Epithelial cell of esophagus (primary cell): ENCODE measurements around the gene MTA3.
A peak's percentile ranks its signal among the peaks of the same experiment; 100 is the strongest.

Experiments
- DNase-seq: peaks from one replicate; pipeline ENCODE4 v3.0.0; 2010; ENCODE audit warnings: low read depth
- H3K4me3 ChIP-seq: 2 replicates; pipeline ENCODE4 v1.5.1; 2011; ENCODE audit warnings: mild to moderate bottlenecking, low read length, control low read depth
- TF ChIP-seq, protein P1 (sequence below): IDR thresholded peaks from 2 replicates; pipeline ENCODE4 v1.5.1; 2011; ENCODE audit warnings: low read depth, mild to moderate bottlenecking, low read length, control low read depth, inconsistent platforms; ENCODE audit not compliant: insufficient read depth; ENCODE audit errors: missing control alignments

Gene MTA3

DNA sequence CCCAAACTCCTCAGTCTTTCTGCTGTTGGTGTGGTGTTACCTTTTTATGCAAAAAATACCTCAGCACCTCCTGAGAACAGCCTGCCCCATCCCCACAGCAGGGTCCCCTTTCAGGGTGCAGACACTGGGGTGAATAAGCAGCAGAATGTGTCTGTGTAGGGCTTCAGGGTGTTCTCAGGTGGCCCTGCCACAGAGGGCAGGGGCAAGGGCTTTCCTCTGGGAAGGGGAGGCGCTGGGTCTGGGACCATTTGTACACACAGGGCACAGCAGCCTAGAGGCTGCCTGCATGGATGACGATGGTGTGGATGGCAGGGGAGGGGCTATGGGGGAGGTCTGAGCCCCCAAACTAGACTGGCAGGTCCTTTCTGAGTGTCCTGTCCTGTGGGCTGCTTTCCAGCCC, 221.3 kb downstream of the MTA3 start:
- no peak overlapping the region for H3K4me3 ChIP-seq
- DNase-seq, result no peak
- TF ChIP-seq, protein P1, sequence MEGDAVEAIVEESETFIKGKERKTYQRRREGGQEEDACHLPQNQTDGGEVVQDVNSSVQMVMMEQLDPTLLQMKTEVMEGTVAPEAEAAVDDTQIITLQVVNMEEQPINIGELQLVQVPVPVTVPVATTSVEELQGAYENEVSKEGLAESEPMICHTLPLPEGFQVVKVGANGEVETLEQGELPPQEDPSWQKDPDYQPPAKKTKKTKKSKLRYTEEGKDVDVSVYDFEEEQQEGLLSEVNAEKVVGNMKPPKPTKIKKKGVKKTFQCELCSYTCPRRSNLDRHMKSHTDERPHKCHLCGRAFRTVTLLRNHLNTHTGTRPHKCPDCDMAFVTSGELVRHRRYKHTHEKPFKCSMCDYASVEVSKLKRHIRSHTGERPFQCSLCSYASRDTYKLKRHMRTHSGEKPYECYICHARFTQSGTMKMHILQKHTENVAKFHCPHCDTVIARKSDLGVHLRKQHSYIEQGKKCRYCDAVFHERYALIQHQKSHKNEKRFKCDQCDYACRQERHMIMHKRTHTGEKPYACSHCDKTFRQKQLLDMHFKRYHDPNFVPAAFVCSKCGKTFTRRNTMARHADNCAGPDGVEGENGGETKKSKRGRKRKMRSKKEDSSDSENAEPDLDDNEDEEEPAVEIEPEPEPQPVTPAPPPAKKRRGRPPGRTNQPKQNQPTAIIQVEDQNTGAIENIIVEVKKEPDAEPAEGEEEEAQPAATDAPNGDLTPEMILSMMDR, result no peak

DNA sequence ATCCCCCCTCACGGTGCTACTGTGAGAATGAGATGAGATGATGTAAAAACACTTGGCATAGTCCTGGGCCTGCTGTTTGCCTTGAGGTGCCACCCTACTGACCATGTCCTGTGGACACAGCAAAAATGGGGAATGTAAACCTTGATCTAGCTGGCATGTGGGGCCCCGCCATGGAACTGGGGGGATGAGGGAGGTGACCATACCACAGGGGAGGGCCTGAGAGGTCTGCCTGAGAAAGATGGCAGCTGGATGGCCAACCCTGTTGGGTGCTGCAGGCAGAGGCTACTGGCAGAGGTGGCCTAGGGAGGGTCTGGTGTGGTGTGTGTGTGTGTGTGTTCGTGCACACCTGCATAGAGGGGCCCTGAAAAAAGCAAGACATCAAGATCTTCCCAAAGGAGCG, 223.2 kb downstream of the MTA3 start:
- no peak for DNase-seq
- TF ChIP-seq, protein P1, result no peak
- no peak overlapping the region for H3K4me3 ChIP-seq

DNA sequence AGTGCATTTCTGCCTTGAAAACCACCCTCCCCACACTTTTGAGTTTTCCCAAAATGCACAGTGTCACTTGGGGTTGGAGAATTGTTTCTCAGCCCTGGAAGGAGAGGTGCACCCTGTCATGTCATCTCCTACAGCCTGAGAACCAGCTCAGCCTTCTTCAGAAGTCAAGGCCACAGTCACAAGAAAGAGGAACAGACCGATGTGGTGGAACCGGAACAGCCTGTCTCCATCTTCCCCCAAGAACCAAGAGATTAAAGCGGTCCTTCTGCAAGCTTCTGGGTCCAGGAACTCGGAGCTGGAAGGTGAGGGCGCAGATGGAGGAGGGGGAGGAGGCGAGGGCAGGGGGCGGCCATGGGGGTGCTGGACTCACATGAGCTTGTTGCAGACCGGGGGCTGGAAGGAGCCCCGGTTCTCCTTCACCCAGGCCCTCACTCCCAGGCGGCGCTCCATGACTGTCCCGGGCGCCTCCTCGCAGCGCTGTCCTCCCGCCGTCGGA, 223.7 kb downstream of the MTA3 start:
- TF ChIP-seq, protein P1, result no peak
- DNase-seq, result peak; percentile 32
- peak overlapping the region; percentile 36 for H3K4me3 ChIP-seq

DNA sequence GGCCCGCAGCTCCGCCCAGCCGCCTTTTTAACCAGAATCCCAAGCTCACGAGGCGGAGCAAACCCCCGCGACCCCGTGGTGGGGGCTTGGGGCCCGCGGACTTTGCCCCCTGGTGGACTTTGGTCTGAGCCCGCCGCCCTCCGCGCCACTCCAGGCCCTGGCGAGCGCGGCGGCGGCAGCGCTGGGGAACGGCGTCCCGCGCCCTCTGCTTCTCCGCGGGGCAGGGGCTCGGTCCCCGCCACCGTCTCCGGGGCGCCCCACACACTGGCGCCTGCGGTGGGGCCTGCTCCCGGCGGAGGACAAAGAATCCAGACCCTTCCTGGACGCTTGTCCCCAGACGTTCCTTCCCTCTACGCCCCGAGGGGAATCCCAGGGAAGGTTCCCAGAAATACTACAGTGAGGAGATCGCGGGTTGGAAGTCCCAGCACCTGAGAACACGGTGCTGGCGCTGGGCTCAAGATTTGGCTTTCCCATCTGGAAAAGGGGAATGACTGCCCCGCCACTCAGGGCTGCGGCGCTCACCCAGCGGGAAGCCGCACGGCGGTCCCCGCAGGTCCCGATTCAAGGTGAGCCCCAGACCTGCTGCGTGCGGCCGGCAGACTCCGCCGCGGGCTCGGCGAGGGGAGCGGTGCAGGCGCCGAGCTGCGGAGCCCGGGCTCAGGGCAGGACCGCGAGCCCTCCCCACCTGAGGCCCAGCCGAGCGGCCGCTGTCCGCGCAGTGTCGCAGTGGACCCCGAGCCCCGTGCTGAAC, 224.3 kb downstream of the MTA3 start, which contains the start of gene HAAO:
Gene HAAO (minus strand): TSS at position 1 of the 751 bp plus-strand sequence. CDS start 47 bp downstream, outside the sequence.
- TF ChIP-seq, protein P1, result no peak
- DNase-seq, result peak; percentile 17
- H3K4me3 ChIP-seq, result peak within 1 kb of the TSS; percentile 36

DNA sequence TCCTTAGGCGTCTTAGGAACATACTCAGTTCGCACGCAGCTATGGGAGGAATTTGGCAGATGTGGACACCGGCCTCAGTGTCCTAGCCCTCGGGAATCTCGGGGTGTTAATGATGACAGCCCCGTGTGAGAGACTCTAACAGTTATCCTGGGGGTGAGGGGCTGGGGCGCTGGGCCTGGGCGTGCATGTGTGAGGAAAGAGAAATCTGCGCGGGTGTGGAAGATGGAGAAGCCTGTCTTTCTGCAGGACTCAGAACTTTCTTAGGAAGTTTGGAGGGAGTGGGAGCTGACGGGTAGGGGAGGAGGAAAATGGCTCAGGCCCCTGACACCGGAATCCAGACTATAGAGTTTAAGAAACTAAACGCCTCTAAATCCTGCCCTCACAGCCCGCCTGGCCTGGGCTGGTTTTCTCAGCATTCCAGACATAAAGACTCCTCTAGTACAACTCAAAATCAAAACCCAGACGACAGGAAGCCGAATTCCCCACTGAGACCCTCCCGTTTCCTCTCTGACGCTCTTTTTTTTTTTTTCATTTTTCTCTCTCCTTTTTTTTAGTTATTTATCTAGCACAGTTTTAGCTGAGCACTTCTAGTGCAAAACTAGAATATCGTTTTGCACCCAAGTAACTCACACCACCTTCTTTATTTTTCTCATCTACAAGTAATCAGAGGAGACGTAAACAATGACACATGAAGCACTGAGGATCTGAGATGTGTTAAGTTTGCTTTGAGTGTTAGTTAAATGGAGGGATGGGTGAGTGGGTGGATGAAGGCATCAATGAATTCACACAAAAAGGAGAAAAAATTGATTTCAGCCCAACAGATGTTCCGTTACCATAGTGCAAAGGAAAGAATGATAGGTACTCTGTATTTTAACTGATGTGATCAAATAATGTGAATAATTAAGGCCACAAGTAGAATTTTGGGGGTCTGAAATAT, 225.2 kb downstream of the MTA3 start:
- peak overlapping the region; percentile 36 for H3K4me3 ChIP-seq
- DNase-seq, result no peak
- TF ChIP-seq, protein P1, result no peak

DNA sequence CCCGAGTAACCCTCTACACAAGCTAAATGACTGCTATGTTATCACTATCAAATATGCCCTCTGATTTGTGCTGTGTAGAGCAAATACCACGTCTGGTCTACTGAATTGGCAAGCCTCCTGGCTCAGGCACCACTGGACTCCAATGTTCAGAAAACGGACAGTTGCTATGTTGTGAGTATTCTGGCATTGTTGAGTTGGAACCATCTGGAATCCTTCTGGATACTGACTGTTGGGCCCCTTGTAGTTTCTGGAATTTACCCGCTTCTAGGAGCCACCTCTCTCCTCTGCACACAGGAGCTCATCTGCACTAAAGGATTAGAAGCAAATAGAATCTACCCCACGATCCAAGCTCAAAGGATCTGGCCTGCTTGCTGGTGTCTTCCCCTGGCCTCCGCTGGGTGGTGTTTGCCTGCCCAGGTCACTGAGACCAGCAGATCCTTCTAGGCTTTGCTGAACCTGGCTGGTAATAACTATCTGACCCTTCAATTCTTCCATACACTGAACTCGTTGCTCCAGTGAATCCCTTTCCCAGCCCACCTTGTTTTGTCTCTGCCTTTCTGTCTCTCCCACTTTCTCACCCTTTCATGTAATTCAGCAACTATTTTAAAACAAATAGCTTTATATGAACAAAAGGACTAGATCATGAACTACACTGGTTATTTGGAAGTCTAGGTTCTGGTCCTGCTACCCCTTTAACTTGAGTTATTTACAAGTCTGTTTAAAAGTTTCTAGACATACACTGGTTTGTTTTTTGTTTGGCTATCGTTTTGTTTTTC, 226.0 kb downstream of the MTA3 start:
- TF ChIP-seq, protein P1, result no peak
- no peak for DNase-seq
- no peak overlapping the region for H3K4me3 ChIP-seq
